GM20000 (cell line): ENCODE data around the gene PGS1.

ENCODE experiments used
- DNase-seq: peaks from one replicate; pipeline ENCODE4 v3.0.0; 2012; ENCODE audit warnings: low spot score
- CTCF ChIP-seq: IDR thresholded peaks from 2 replicates; pipeline ENCODE4 v1.5.1; 2012; ENCODE audit warnings: mild to moderate bottlenecking, control low read depth; ENCODE audit errors: extremely low read depth, missing control alignments

The PGS1 gene

GRCh38 chr17:78422872-78423588, 44.6 kb downstream of the PGS1 start:
- no peak for TF ChIP-seq CTCF
- no peak for DNase-seq

- DNase-seq = no peak
- no peak for TF ChIP-seq CTCF
Measured at GRCh38 chr17:78423961-78424675, 45.7 kb downstream of the PGS1 start.

- TF ChIP-seq CTCF = no peak
- DNase-seq = no peak
Measured at GRCh38 chr17:78425429-78425828, 47.0 kb downstream of the PGS1 start.

GRCh38 chr17:78426293-78426879, 47.9 kb downstream of the PGS1 start:
- DNase-seq = no peak
- no peak for TF ChIP-seq CTCF

- TF ChIP-seq CTCF = no peak
Measured at GRCh38 chr17:78427140-78427539, 48.7 kb downstream of the PGS1 start.

GRCh38 chr17:78428025-78428575, 49.7 kb downstream of the PGS1 start:
- TF ChIP-seq CTCF = no peak
- no peak for DNase-seq

More at GRCh38 chr17:78427140-78427539, 48.7 kb downstream of the PGS1 start:
- no peak for DNase-seq
